Breast epithelium (tissue), 3 donors: ENCODE results near the gene LGI4.

Experiments
- POLR2A ChIP-seq: fragments of 450-650 bp; IDR thresholded peaks from one replicate; pipeline ENCODE4 v1.6.1; 2016; ENCODE audit warnings: antibody characterized with exemption, mild to moderate bottlenecking, moderate library complexity
- POLR2AphosphoS5 ChIP-seq, 3 donors: sonication (generic); formaldehyde crosslinking; IDR thresholded peaks; one replicate each; pipeline ENCODE4 v1.6.1; 2017; ENCODE audit warnings: antibody characterized with exemption in 3 of 3
- TF ChIP-seq, protein P1 (sequence below), 3 donors: fragments of 450-650 bp; IDR thresholded peaks; one replicate each; pipeline ENCODE4 v1.5.1; 2016 to 2017; ENCODE audit warnings: antibody characterized with exemption in 3 of 3, mild to moderate bottlenecking in 3 of 3, moderate library complexity in 3 of 3

GRCh38 chr19:35150445-35150844 lies 15.6 kb upstream of the LGI4 start:
- TF ChIP-seq POLR2A (no peak), POLR2AphosphoS5 (IDR thresholded peaks at IDR 0.05) (no peak)
- TF ChIP-seq, protein P1, sequence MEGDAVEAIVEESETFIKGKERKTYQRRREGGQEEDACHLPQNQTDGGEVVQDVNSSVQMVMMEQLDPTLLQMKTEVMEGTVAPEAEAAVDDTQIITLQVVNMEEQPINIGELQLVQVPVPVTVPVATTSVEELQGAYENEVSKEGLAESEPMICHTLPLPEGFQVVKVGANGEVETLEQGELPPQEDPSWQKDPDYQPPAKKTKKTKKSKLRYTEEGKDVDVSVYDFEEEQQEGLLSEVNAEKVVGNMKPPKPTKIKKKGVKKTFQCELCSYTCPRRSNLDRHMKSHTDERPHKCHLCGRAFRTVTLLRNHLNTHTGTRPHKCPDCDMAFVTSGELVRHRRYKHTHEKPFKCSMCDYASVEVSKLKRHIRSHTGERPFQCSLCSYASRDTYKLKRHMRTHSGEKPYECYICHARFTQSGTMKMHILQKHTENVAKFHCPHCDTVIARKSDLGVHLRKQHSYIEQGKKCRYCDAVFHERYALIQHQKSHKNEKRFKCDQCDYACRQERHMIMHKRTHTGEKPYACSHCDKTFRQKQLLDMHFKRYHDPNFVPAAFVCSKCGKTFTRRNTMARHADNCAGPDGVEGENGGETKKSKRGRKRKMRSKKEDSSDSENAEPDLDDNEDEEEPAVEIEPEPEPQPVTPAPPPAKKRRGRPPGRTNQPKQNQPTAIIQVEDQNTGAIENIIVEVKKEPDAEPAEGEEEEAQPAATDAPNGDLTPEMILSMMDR (IDR thresholded peaks at IDR 0.05) = no peak
